ES-I3 (cell line): ENCODE measurements around the gene CALM1.

Experiments used
- H3K36me3 ChIP-seq: 2 replicates; pipeline ENCODE4 v1.6.1; 2013; ENCODE audit warnings: mild to moderate bottlenecking, low read length, control low read depth, moderate library complexity; ENCODE audit not compliant: insufficient read depth
- H3K4me1 ChIP-seq: 2 replicates; pipeline ENCODE4 v1.6.1; 2013; ENCODE audit warnings: mild to moderate bottlenecking, control low read depth, low read length; ENCODE audit not compliant: insufficient read depth
- H3K9ac ChIP-seq: 2 replicates; pipeline ENCODE4 v1.6.1; 2013; ENCODE audit warnings: low read depth, mild to moderate bottlenecking, low read length, moderate library complexity
- H3K9me3 ChIP-seq: 2 replicates; pipeline ENCODE4 v1.6.1; 2013; ENCODE audit warnings: mild to moderate bottlenecking, low read length, moderate library complexity; ENCODE audit not compliant: control insufficient read depth, insufficient read depth

CALM1 gene

DNA sequence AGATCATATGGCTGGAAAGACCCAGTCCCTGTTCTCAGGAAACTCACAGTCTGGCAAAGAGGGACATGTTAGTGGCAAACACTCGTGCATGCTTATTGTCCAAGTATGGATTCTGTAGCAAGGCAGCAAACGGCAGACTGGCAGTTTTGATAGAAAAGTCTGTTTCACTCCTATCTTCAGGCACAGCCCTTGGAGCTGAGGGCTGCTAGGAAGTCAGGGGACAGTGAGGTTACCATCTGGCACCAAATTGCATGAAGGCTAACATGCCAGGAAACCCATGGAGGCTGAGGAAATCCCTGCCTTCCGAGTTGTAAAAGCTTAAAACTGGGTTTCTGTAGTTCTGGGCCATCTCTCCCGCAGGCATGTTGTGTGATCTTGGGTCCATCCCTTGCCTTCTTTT, 32.9 kb downstream of the CALM1 start:
- no peaks in the 10 kb centered on the region for H3K9me3 ChIP-seq
- peaks cover 4% of the 10 kb centered on the region; the same call in 1 of the 2 replicates for H3K4me1 ChIP-seq
- H3K9ac ChIP-seq, result no peak overlapping the region
- no peaks in the 10 kb centered on the region for H3K36me3 ChIP-seq

- no peaks in the 10 kb centered on the region for H3K9me3 ChIP-seq
- H3K4me1 ChIP-seq, result 0 out of 2 replicates have a peak, but pooled peaks cover 6% of the 10 kb centered on the region
- no peaks in the 10 kb centered on the region for H3K36me3 ChIP-seq
- H3K9ac ChIP-seq, result no peak overlapping the region
Measured at GRCh38 chr14:90434370-90435020, 37.7 kb downstream of the CALM1 start.

DNA sequence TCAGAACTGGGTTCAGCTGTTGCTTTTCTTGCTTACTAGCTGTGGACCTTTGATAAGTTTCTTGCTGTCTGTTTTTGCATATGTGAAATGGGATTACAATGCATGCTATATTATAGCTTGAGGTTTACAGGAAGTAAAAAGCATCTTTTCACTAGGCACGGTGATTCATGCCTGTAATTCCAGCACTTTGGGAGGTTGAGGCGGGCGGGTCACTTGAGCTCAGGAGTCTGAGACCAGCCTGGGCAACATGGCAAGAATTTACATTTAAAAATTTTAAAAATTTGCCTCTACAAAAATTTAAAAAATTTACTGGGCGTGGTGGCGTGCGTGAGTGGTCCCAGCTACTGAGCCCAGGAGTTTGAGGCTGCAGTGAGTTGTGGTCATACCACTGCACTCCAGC, 42.0 kb downstream of the CALM1 start:
- H3K4me1 ChIP-seq, result peaks cover 27% of the 10 kb centered on the region
- H3K36me3 ChIP-seq, result no peaks in the 10 kb centered on the region
- no peaks in the 10 kb centered on the region for H3K9me3 ChIP-seq
- no peak overlapping the region for H3K9ac ChIP-seq

DNA sequence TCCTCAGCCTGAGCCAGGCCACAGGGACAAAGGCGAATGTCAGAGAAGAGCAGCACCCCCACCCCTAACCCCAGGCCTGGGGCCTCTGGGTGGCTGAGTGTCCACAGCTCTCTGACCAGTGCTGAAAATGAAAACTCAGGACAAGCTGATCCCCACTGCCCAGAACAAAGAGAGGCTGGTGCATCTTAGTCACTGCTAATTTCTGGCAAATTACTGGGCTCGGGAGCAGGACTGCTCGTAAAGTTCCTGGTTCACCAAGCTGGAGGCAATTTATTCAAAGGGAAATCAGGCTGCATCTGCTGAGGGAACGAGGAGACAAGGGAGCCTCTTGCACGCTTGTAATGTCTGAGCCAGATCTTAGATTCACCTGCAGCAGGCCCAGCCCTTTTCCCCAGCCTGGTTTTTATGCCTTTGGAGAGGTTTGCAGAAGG, 43.2 kb downstream of the CALM1 start:
- Histone ChIP-seq H3K36me3 (no peaks in the 10 kb centered on the region), H3K9me3 (no peaks in the 10 kb centered on the region), H3K9ac (peak overlapping the region; percentile 0; the same call in 1 of the 2 replicates), H3K4me1 (peaks cover 39% of the 10 kb centered on the region)

- Histone ChIP-seq H3K9ac (no peak overlapping the region), H3K36me3 (no peaks in the 10 kb centered on the region), H3K4me1 (peaks cover 39% of the 10 kb centered on the region), H3K9me3 (no peaks in the 10 kb centered on the region)
Measured at GRCh38 chr14:90440592-90440991, 43.8 kb downstream of the CALM1 start.

DNA sequence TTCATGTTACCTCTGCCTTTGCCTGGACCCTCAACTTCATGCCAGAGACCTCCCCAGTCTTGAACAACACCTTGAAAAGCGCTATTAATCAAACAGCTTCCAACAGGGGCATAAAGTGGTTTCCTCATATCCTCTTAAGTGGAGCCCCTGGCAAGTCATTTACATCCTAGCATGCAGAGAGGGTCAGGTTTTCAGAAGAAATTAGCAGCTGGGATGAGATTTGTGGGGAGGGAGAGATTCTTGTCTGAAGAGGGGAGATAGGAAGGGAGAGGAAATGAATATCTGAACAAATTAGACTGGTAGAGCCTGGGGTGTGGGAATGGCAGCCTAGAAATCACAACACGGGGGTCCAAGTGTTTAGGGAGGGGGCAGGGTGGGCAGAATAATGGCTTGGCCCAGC, 45.6 kb downstream of the CALM1 start:
- Histone ChIP-seq H3K9ac (no peak overlapping the region), H3K4me1 (peaks cover 39% of the 10 kb centered on the region), H3K9me3 (no peaks in the 10 kb centered on the region), H3K36me3 (no peaks in the 10 kb centered on the region)

DNA sequence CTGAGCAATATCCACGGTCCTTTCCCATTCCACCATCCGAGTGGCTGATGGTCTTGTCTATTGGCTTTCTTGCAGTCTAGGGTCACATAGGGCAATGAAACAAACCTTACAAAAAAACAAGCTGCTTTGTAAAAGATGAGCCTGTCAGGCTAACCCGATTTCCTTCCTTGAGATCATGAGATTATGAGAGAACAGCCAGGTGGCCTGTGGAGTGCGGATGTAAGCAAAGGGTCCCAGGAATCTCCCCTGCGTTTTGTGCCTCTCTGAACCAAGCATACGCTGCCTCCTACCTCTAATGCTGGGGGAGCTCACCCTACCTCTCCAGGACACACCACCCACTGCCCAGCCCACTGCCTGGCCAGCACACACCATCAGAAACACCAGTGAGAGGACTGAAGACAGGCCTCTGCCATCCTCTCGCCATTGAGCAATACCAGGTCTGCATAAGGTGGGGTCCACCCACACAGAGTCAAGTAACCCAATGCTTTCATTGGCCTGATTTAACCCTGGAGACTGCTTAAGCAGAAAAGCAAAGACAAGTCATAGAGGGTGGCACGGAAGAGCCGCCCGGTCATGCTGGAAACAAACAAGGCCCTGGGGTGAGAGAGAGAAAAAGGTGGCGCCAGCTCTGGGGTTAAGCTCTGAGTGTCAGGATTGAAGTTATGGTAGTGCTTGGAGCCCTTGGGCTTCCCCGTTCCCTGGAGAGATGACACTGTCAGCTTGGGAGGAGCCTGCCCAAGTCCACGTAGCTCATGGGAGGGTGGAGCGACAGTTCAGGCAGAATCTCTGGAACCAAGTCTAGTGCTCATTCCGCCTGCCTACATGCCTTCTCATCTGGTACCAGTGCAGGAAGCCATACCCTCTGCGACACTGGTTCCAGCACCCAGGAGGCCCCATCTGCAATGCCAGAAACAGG, 46.6 kb downstream of the CALM1 start:
- Histone ChIP-seq H3K9me3 (no peaks in the 10 kb centered on the region), H3K36me3 (no peaks in the 10 kb centered on the region), H3K4me1 (peaks cover 38% of the 10 kb centered on the region), H3K9ac (no peak overlapping the region)

DNA sequence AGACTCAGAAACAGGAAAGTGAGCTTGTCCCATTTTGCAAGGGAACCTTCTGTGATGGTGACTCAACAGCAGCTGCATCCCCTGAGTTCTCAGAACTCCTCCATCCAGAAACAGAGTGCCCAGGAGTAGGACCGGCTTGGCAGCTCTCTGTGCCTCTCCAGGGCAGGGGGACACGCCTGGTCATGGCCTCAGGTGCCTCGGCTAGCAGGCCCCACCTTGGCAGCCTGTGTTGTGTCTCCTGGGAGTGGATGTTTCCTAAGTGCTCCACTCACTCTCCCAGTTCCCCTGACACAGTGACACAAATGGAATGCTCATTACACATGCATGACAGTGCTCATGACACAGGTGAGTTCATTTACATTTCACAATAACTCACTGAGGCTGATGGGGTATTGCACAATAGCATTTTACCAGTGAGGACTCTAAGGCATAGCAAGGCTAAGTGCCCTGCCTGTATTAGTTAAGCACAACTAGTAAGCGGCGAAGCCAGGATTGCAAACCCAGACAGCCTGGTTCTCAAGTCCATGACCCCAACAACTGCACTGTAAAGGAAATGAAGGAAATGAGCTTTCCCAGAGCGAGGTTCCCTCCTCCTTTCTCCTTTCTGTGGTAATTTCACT, 47.4 kb downstream of the CALM1 start:
- Histone ChIP-seq H3K9me3 (no peaks in the 10 kb centered on the region), H3K36me3 (no peaks in the 10 kb centered on the region), H3K9ac (no peak overlapping the region), H3K4me1 (peaks cover 36% of the 10 kb centered on the region)

- H3K9ac ChIP-seq, result no peak overlapping the region
- no peaks in the 10 kb centered on the region for H3K36me3 ChIP-seq
- peaks cover 33% of the 10 kb centered on the region for H3K4me1 ChIP-seq
- H3K9me3 ChIP-seq, result no peaks in the 10 kb centered on the region
Measured at GRCh38 chr14:90445011-90445410, 48.2 kb downstream of the CALM1 start.

- H3K36me3 ChIP-seq, result no peaks in the 10 kb centered on the region
- peaks cover 33% of the 10 kb centered on the region for H3K4me1 ChIP-seq
- no peaks in the 10 kb centered on the region for H3K9me3 ChIP-seq
- no peak overlapping the region for H3K9ac ChIP-seq
Measured at GRCh38 chr14:90446405-90446804, 49.6 kb downstream of the CALM1 start.

GRCh38 chr14:90447720-90448497, 51.1 kb downstream of the CALM1 start:
- Histone ChIP-seq H3K4me1 (peaks cover 19% of the 10 kb centered on the region), H3K9ac (no peak overlapping the region), H3K36me3 (no peaks in the 10 kb centered on the region), H3K9me3 (no peaks in the 10 kb centered on the region)

DNA sequence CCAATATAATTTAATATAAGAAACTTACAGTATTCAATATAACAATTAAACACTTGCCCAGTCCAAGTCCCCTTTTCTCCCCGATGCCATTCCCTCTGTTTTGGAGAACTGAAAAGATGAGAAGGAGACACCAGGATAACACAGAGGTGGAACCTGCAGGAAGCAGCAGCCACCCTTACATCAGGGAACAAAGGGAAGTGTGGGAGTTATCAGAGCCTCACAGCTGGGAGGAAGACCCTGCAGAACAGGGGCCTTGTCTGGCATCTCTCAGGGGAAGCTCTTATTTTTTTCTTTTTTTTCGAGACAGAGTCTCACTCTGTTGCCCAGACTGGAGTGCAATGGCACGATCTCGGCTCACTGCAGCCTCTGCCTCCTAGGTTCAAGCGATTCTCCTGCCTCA, 52.6 kb downstream of the CALM1 start:
- Histone ChIP-seq H3K9ac (no peak overlapping the region), H3K36me3 (no peaks in the 10 kb centered on the region), H3K4me1 (peaks cover 6% of the 10 kb centered on the region), H3K9me3 (no peaks in the 10 kb centered on the region)

DNA sequence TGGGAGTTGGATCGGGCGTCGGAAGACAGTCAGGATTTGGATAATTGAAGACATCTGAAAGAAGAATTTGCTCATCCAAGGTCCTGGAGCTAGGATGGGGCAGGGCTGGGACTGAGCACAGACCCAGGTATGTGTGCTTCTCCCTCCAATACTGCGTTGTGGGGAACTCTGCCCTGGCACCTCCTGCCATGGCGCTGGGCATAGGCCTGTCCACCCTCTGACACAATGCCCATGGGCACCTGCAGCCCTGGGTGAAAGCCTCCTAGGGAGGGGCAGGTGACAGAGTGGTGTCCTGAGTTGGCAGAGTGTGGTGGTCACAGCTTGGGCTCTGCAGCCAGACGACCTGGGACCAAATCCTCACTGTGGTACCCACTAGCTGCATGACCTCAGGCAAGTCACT, 53.3 kb downstream of the CALM1 start:
- Histone ChIP-seq H3K4me1 (peaks cover 6% of the 10 kb centered on the region; the same call in 1 of the 2 replicates), H3K36me3 (no peaks in the 10 kb centered on the region), H3K9ac (no peak overlapping the region), H3K9me3 (no peaks in the 10 kb centered on the region)

- peaks cover 8% of the 10 kb centered on the region; the same call in 1 of the 2 replicates for H3K4me1 ChIP-seq
- H3K9me3 ChIP-seq, result no peaks in the 10 kb centered on the region
- H3K9ac ChIP-seq, result no peak overlapping the region
- H3K36me3 ChIP-seq, result no peaks in the 10 kb centered on the region
Measured at GRCh38 chr14:90450667-90451066, 53.8 kb downstream of the CALM1 start.
